GM11168 (cell line): ENCODE results near the gene IFNA4.
"Not testable (repeated sequence)": the region's sequence is repeated elsewhere in the genome, so short reads cannot be mapped to it uniquely, and the experiment has no call there.

ENCODE experiments used
- in situ Hi-C: fragments of 300-500 bp; cut with MboI; formaldehyde crosslinking; loops from one replicate; pipeline ENCODE4 v1.12.0; 2022; ENCODE audit warnings: low sequenced_read_pairs; ENCODE audit not compliant: unreplicated experiment

Gene IFNA4

GRCh38 chr9:21187487-21187886, at the start of gene IFNA4:
Gene IFNA4 (minus strand): TSS chr9:21187587. CDS start chr9:21187531, 56 bp downstream.
- in situ Hi-C loops = not testable (repeated sequence)

DNA sequence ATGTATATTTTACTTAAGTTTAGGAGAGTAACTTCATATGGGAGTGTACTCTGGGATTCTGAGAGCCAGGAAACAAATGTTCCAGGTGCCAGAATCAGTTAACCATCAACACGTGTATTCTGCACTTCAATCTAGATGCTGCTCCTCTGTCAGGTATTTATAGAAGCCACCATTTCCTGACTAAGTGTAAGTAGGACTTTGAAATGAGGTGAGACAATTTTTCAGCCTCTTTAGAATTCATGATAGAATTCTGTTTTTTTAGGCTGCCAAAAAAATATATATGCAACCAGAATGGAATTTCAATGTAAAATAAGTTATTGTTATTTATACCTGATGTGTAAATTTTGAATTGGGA, 49.0 kb upstream of the IFNA4 start:
- in situ Hi-C loops = loop anchor here (25.0 kb wide), 1 partner anchor 551 kb away; no protein-coding TSS in a partner anchor

- in situ Hi-C loops = loop anchor here (25.0 kb wide), 1 partner anchor 552 kb away; no protein-coding TSS in a partner anchor
Measured at GRCh38 chr9:21235468-21236359, 48.3 kb upstream of the IFNA4 start.

DNA sequence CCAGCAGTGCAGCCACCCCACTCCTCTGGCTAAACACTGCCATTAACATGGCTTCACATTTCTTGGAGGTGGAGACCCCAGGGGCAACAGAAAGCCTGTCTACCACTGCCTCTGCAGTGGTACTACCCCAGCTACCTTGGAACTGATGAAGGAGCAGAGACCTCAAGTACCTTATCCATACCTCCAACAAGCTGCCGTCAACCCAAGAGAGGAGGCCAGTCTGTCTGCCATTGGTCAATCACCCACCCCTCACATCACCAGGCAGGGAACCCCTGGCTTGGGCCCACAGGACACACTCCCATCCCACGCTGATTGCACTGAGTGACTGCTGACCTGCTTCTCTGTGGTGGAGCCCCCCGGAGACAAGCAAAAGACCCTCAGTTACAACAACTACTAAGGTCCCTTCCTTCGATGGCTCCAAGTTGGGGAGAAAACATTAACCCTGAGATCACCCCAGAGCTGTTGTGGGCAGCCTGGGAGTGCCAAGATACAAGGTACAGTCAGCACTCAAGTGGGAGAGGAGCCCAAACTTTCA, 46.8 kb upstream of the IFNA4 start:
- in situ Hi-C loops = loop anchor here (25.0 kb wide), 1 partner anchor 553 kb away; no protein-coding TSS in a partner anchor

GRCh38 chr9:21233258-21233657, 45.9 kb upstream of the IFNA4 start:
- in situ Hi-C loops = loop anchor here (25.0 kb wide), 1 partner anchor 554 kb away; no protein-coding TSS in a partner anchor

DNA sequence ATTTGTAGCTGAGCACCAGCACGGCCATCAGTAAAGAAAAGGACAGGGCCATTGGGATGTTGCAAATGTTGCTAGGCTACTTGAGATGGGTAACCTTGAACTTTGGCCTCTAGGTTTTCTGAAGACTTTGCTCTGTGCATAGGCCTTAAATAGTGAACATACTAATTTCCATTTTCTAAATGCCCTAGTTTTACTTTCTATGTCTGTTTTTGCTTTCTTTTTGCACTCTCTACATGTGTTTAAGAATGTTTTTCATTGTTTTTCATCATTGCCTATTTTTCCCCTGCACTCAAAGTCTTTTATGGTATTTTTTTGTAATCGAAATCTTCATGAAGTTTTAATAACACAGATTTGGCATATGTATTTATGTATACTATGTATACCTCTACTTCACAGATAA, 40.7 kb upstream of the IFNA4 start, which contains the start of gene IFNA17:
IFNA17 (minus strand) TSS at position 101 of the 400 bp plus-strand sequence; CDS start at position 52, 49 bp downstream.
- in situ Hi-C loops = loop anchor here (25.0 kb wide), 1 partner anchor 559 kb away; no protein-coding TSS in a partner anchor

GRCh38 chr9:21217211-21217610, 29.8 kb upstream of the IFNA4 start, which contains the start of gene IFNA16:
Gene IFNA16 (minus strand): TSS chr9:21217311. CDS start chr9:21217305, 6 bp downstream.
- in situ Hi-C loops = not testable (repeated sequence)

DNA sequence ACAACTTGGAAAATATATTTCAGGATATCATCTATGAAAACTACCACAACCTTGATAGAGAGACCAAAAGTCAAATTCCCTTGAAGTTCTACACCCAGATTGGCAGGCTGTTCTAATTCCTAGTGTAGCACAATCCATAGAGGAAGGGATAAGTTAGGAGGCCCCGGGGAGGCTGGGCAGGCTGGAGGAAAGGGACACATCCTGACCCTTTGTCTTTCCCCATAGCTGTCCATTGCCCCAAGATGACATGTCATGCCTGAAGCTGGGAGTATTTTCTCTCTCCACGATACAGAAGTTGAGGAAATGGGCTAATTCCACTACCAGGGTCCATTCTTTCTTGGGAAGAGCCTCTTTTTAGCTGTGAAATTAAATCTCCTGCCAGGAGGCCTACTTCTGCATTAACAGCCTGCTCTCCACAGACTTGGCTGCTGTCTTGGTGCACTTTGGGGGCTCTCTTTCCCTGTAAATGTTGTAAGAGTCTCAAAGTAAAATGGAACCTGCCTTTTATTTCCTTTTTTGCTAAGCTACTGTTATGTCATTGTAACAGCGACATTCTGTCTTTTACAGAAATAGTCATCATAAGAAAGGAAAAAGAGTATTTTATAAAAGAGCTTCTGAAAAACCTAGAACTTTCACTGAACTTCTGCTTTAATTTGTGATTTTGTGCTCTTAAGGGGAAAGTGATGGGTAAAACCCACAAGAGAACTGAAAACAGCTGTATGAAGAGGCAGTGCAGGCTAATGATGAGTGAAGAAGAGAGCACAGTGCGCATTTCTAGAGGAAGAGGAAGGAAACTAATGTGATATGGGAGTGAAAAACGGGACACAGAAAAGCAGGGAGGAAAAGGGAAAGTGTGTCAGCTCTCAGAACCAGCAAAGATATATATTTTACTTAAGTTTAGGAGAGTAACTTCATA, 26.3 kb upstream of the IFNA4 start:
- in situ Hi-C loops = not testable (repeated sequence)

- in situ Hi-C loops = not testable (repeated sequence)
Measured at GRCh38 chr9:21212160-21212559, 24.8 kb upstream of the IFNA4 start.

DNA sequence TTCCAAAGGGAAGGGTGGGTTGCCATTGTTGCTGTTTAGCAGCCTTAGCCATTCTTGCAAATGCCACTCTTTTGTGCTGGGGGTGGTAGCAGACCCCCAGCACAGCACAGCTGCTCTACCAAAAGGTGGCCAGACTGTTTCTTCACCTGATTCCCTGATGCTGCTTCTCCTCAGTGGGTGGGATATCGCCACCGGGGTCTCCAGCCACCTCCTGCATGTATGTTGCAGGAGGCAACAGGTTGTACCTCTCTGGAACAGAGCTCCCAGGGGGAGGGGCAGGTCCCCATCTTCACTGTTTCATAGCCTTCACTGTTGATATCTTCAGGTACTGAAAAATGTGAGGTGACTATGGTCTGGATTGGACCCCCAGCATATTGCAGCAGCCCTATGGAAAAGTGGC, 23.4 kb upstream of the IFNA4 start:
- in situ Hi-C loops = not testable (repeated sequence)

GRCh38 chr9:21210311-21210710, 22.9 kb upstream of the IFNA4 start:
- in situ Hi-C loops = no loop called here

DNA sequence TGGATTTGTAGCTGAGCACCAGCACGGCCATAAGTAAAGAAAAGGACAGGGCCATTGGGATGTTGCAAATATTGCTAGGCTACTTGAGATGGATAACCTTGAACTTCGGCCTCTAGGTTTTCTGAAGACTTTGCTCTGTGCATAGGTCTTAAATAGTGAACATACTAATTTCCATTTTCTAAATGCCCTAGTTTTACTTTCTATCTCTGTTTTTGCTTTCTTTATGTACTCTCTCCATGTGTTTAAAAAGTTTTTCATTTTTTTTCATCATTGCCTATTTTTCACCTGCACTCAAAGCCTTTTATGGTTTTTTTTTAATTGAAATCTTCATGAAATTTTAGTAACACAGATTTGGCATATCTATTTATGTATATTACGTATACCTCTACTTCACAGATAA, 19.7 kb upstream of the IFNA4 start, which contains the start of gene IFNA10:
IFNA10 (minus strand) TSS at position 101 of the 400 bp plus-strand sequence; CDS start at position 55, 46 bp downstream.
- in situ Hi-C loops = not testable (repeated sequence)

GRCh38 chr9:21205204-21205603, 17.8 kb upstream of the IFNA4 start:
- in situ Hi-C loops = no loop called here

DNA sequence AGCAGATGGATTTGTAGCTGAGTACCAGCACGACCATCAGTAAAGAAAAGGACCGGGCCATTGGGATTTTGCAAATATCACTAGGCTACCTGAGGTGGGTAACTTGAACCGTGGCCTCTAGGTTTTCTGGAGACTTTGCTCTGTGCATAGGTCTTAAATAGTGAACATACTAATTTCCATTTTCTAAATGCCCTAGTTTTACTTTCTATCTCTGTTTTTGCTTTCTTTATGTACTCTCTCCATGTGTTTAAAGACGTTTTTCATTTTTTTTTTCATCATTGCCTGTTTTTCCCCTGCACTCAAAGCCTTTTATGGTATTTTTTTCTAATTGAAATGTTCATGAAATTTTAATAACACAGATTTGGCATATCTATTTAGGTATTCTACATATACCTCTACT, 14.7 kb upstream of the IFNA4 start, which contains the start of gene IFNA7:
IFNA7 (minus strand) TSS at position 101 of the 400 bp plus-strand sequence; CDS start at position 61, 40 bp downstream.
- in situ Hi-C loops = not testable (repeated sequence)

DNA sequence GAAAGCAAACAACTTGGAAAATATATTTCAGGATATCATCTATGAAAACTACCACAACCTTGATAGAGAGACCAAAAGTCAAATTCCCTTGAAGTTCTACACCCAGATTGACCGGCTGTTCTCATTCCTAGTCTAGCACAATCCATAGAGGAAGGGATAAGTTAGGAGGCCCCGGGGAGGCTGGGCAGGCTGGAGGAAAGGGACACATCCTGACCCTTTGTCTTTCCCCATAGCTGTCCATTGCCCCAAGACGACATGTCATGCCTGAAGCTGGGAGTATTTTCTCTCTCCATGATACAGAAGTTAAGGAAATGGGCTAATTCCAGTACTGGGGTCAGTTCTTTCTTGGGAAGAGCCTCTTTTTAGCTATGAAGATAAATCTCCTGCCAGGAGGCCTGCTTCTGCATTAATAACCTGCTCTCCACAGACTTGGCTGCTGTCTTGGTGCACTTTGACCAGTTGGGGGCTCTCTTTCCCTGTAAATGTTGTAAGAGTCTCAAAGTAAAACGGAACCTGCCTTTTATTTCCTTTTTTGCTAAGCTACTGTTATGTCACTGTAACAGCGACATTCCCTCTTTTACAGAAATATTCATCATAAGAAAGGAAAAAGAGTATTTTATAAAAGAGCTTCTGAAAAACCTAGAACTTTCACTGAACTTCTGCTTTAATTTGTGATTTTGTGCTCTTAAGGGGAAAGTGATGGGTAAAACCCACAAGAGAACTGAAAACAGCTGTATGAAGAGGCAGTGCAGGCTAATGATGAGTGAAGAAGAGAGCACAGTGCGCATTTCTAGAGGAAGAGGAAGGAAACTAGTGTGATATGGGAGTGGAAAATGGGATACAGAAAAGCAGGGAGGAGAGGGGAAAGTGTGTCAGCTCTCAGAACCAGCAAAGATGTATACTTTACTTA, 7.7 kb upstream of the IFNA4 start:
- in situ Hi-C loops = not testable (repeated sequence)

GRCh38 chr9:21182810-21183736, 4.3 kb downstream of the IFNA4 start:
- in situ Hi-C loops = not testable (repeated sequence)

DNA sequence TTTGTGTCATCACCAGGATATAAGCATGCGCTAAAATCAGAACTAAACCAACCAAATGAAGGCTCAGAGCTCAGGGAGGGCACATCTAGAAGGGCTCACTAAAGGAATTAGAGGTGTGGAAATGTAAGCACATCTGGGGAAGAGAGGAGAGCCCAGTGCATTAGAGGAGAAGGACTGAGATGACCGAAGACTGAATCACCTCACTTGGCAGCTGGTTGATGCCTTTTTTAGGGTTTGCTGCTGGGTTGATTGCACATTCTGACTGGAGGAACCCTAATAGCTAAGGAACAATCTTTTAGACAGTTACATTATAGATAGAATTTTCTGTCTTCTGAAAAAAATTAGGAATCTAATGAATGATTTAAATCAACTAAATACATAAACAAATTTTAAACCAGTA, 12.7 kb downstream of the IFNA4 start:
- in situ Hi-C loops = no loop called here

GRCh38 chr9:21172156-21172555, 15.2 kb downstream of the IFNA4 start:
- in situ Hi-C loops = no loop called here
